Activated CD4-positive, alpha-beta T cell treated with anti-CD3 and anti-CD28 coated beads, Interleukin-2, amount 50 U/mL, for 48 hours (primary cell): ENCODE data around the gene NDUFB1.

ENCODE experiments used
- DNase-seq, 2 experiments: peaks; one replicate each; pipeline ENCODE4 v3.0.0-alpha.2; 2020

NDUFB1 gene

GRCh38 chr14:92121670-92122350 lies at the start of gene NDUFB1, which contains the start of gene CPSF2:
NDUFB1 (minus strand) TSS chr14:92121706; CDS start chr14:92117637, 4,069 bp downstream.
CPSF2 (plus strand) TSS chr14:92121969; CDS start chr14:92130985, 9,016 bp downstream.
- peak; percentile 87 to 90 for DNase-seq

GRCh38 chr14:92164958-92165357 lies 43.5 kb upstream of the NDUFB1 start:
- DNase-seq: no peak

- DNase-seq: no peak
Measured at GRCh38 chr14:92161521-92161920, 40.0 kb upstream of the NDUFB1 start.

GRCh38 chr14:92160619-92161018 lies 39.1 kb upstream of the NDUFB1 start:
- no peak for DNase-seq

- no peak for DNase-seq
Measured at GRCh38 chr14:92154283-92154942, 32.9 kb upstream of the NDUFB1 start.

GRCh38 chr14:92153581-92153980 lies 32.1 kb upstream of the NDUFB1 start:
- no peak for DNase-seq

GRCh38 chr14:92144708-92145107 lies 23.2 kb upstream of the NDUFB1 start:
- no peak for DNase-seq

- DNase-seq: no peak
Measured at GRCh38 chr14:92143962-92144361, 22.5 kb upstream of the NDUFB1 start.

GRCh38 chr14:92143309-92143708 lies 21.8 kb upstream of the NDUFB1 start:
- DNase-seq: no peak

- no peak for DNase-seq
Measured at GRCh38 chr14:92135269-92135668, 13.8 kb upstream of the NDUFB1 start.

- DNase-seq: no peak
Measured at GRCh38 chr14:92134456-92134855, 12.9 kb upstream of the NDUFB1 start.

- DNase-seq: no peak
Measured at GRCh38 chr14:92122761-92123160, 1.3 kb upstream of the NDUFB1 start.

- no peak for DNase-seq
Measured at GRCh38 chr14:92122351-92122677, 808 bp upstream of the NDUFB1 start.

GRCh38 chr14:92121207-92121669 lies 268 bp downstream of the NDUFB1 start:
- DNase-seq: no peak

GRCh38 chr14:92109490-92109889 lies 12.0 kb downstream of the NDUFB1 start:
- DNase-seq: no peak

GRCh38 chr14:92108345-92109254 lies 12.9 kb downstream of the NDUFB1 start:
- DNase-seq: peak; percentile 21 to 31

GRCh38 chr14:92106143-92106926 lies 15.2 kb downstream of the NDUFB1 start, which contains the start of gene ATXN3:
ATXN3 (minus strand) TSS chr14:92106582; CDS start chr14:92106552, 30 bp downstream.
- peak; percentile 93 to 95 for DNase-seq

GRCh38 chr14:92105893-92106142 lies 15.7 kb downstream of the NDUFB1 start:
- peak; percentile 18 to 29 for DNase-seq

GRCh38 chr14:92105073-92105892 lies 16.2 kb downstream of the NDUFB1 start:
- DNase-seq: no peak

GRCh38 chr14:92103363-92103989 lies 18.0 kb downstream of the NDUFB1 start:
- no peak for DNase-seq

GRCh38 chr14:92099802-92100201 lies 21.7 kb downstream of the NDUFB1 start:
- DNase-seq: no peak
